ENCODE measurements around the gene LRRC3C.

LRRC3C gene

GRCh38 chr17:39951924-39952679 is 24.6 kb downstream of the LRRC3C start:
- no peak for DNase-seq

- DNase-seq = peak; percentile 96
These were observed 25.3 kb downstream of the LRRC3C start for GRCh38 chr17:39952680-39953470.

GRCh38 chr17:39953471-39953888 is 25.9 kb downstream of the LRRC3C start:
- no peak for DNase-seq

GRCh38 chr17:39954876-39955275 is 27.3 kb downstream of the LRRC3C start:
- DNase-seq = no peak

- no peak for DNase-seq
These were observed 28.2 kb downstream of the LRRC3C start for GRCh38 chr17:39955726-39956225.

GRCh38 chr17:39960524-39961041 is 33.1 kb downstream of the LRRC3C start:
- DNase-seq = no peak

- no peak for DNase-seq
These were observed 35.2 kb downstream of the LRRC3C start, which contains the start of gene GSDMA for GRCh38 chr17:39962642-39963220. Gene GSDMA, plus strand, starts transcription at chr17:39963004. Its CDS starts 2,684 bp downstream, at chr17:39965688.

- DNase-seq = peak; percentile 75
These were observed 36.3 kb downstream of the LRRC3C start for GRCh38 chr17:39963829-39964228.

- no peak for DNase-seq
These were observed 37.6 kb downstream of the LRRC3C start for GRCh38 chr17:39965017-39965699.

GRCh38 chr17:39966771-39967170 is 39.2 kb downstream of the LRRC3C start:
- DNase-seq = no peak

- DNase-seq = no peak
These were observed 41.2 kb downstream of the LRRC3C start for GRCh38 chr17:39968761-39969160.

- DNase-seq = no peak
These were observed 41.8 kb downstream of the LRRC3C start for GRCh38 chr17:39969375-39969774.

GRCh38 chr17:39970157-39970692 is 42.7 kb downstream of the LRRC3C start:
- DNase-seq = no peak

- DNase-seq = no peak
These were observed 43.6 kb downstream of the LRRC3C start for GRCh38 chr17:39971076-39971603.

- DNase-seq = no peak
These were observed 44.7 kb downstream of the LRRC3C start for GRCh38 chr17:39972271-39972670.

- DNase-seq = no peak
These were observed 46.0 kb downstream of the LRRC3C start for GRCh38 chr17:39973496-39973895.

GRCh38 chr17:39974433-39974832 is 46.9 kb downstream of the LRRC3C start:
- DNase-seq = no peak

- no peak for DNase-seq
These were observed 48.3 kb downstream of the LRRC3C start for GRCh38 chr17:39975801-39976200.

- no peak for DNase-seq
These were observed 51.6 kb downstream of the LRRC3C start for GRCh38 chr17:39979016-39979670.

- DNase-seq = no peak
These were observed 52.4 kb downstream of the LRRC3C start for GRCh38 chr17:39979893-39980350.
